Keratinocyte (primary cell): ENCODE results near the gene AQP2.

Experiments
- EZH2 ChIP-seq: IDR thresholded peaks from one replicate; pipeline ENCODE4 v1.6.1; 2012; ENCODE audit warnings: inconsistent platforms, mild to moderate bottlenecking, low read length, moderate library complexity
- TF ChIP-seq, protein P1 (sequence below), 3 experiments: IDR thresholded peaks in 1 of 3; conservative IDR thresholded peaks in 1 of 3; optimal IDR thresholded peaks in 1 of 3; 2 replicates in 2 of 3; 3 replicates in 1 of 3; pipeline versions ENCODE3 to v1.5.1; 2011; ENCODE audit warnings: low read length in 3 of 3, mild to moderate bottlenecking in 3 of 3, moderate library complexity in 2 of 3, control low read depth in 1 of 3, inconsistent platforms in 1 of 3; ENCODE audit not compliant: insufficient read depth in 2 of 3; ENCODE audit errors: extremely low read depth in 1 of 3

DNA sequence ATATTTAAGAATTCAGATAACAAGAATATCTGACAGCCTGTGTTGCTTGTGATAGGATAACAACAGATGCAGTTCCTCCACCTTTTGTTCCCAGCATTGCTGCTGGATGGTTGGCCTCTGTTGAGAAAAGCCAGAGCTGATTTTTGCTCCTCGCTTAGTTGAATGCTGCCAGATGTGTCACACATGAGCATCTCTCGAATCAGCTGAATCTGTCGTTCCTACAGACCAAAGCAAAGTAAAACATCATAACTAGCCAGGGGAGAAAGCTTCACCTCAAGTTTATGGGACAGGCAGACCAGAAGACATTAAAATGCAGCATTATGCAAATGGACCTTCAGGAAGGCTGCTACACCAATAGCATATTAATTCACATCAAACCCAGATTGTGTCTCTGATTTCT is 54.6 kb downstream of the AQP2 start:
- TF ChIP-seq, protein P1, sequence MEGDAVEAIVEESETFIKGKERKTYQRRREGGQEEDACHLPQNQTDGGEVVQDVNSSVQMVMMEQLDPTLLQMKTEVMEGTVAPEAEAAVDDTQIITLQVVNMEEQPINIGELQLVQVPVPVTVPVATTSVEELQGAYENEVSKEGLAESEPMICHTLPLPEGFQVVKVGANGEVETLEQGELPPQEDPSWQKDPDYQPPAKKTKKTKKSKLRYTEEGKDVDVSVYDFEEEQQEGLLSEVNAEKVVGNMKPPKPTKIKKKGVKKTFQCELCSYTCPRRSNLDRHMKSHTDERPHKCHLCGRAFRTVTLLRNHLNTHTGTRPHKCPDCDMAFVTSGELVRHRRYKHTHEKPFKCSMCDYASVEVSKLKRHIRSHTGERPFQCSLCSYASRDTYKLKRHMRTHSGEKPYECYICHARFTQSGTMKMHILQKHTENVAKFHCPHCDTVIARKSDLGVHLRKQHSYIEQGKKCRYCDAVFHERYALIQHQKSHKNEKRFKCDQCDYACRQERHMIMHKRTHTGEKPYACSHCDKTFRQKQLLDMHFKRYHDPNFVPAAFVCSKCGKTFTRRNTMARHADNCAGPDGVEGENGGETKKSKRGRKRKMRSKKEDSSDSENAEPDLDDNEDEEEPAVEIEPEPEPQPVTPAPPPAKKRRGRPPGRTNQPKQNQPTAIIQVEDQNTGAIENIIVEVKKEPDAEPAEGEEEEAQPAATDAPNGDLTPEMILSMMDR (optimal IDR thresholded peaks at IDR 0.05 in 1 of 3, IDR thresholded peaks at IDR 0.05 in 1 of 3, conservative IDR thresholded peaks at IDR 0.05 in 1 of 3; ENCODE audit: extremely low read depth in 1 of 3, insufficient read depth in 2 of 3, low read length in 3 of 3), result no peak
- no peak for TF ChIP-seq EZH2
